K562 (cell line): ENCODE data around the gene PRR35. TPM values are rescaled to one million over a fixed set of nuclear protein-coding genes. Genes with fewer than 3 reads are reported as not detected.

Experiments used
- BCL6 ChIP-seq: fragments of 250-450 bp; sonication (Bioruptor Pico); IDR thresholded peaks from 2 replicates; pipeline ENCODE4 v1.4.0; 2020
- C11orf30 ChIP-seq: fragments of 450-650 bp; IDR thresholded peaks from 2 replicates; pipeline ENCODE4 v1.6.1; 2016; ENCODE audit warnings: low read depth, mild to moderate bottlenecking
- CBFA2T3 ChIP-seq: fragments of 450-650 bp; IDR thresholded peaks from 2 replicates; pipeline ENCODE4 v1.6.1; 2017
- CLOCK ChIP-seq: fragments of 250-450 bp; sonication (Bioruptor Pico); IDR thresholded peaks from 2 replicates; pipeline ENCODE4 v1.4.0; 2020; ENCODE audit warnings: mild to moderate bottlenecking, moderate library complexity, borderline replicate concordance
- ESRRB ChIP-seq: fragments of 250-450 bp; sonication (Bioruptor Pico); IDR thresholded peaks from 2 replicates; pipeline ENCODE4 v1.5.0; 2020; ENCODE audit warnings: mild to moderate bottlenecking, moderate library complexity, borderline replicate concordance
- ETV5 ChIP-seq: sonication (generic); formaldehyde crosslinking; IDR thresholded peaks from 2 replicates; pipeline ENCODE4 v1.4.0; 2020; ENCODE audit warnings: low read depth, mild to moderate bottlenecking, missing genetic modification reagents
- FOXO4 ChIP-seq: fragments of 450-650 bp; formaldehyde crosslinking; IDR thresholded peaks from 2 replicates; pipeline ENCODE4 v1.4.0; 2020; ENCODE audit warnings: mild to moderate bottlenecking, moderate library complexity
- HSF4 ChIP-seq: fragments of 250-450 bp; sonication (Bioruptor Pico); IDR thresholded peaks from 2 replicates; pipeline ENCODE4 v2.1.2; 2022; ENCODE audit warnings: mild to moderate bottlenecking, moderate library complexity, borderline replicate concordance
- MCM5 ChIP-seq: fragments of 450-650 bp; IDR thresholded peaks from 2 replicates; pipeline ENCODE4 v1.6.1; 2016; ENCODE audit warnings: low read depth
- MED1 ChIP-seq: sonication (generic); formaldehyde crosslinking; IDR thresholded peaks from 2 replicates; pipeline ENCODE4 v1.8.1; 2023; ENCODE audit warnings: missing genetic modification reagents, borderline replicate concordance
- MYC ChIP-seq, 2 experiments: fragments of 250-450 bp in 1 of 2; sonication (Bioruptor Pico) in 1 of 2; IDR thresholded peaks; 2 replicates each; pipeline versions ENCODE4 v1.5.1 to v1.6.1; 2012 to 2021; ENCODE audit warnings: low read depth in 2 of 2, borderline replicate concordance in 1 of 2, improper control_type of control experiment in 1 of 2, low read length in 1 of 2, mild to moderate bottlenecking in 1 of 2, moderate library complexity in 1 of 2
- PCBP1 ChIP-seq: fragments of 200-400 bp; formaldehyde crosslinking; IDR thresholded peaks from 2 replicates; pipeline ENCODE4 v1.6.1; 2018; ENCODE audit warnings: mild to moderate bottlenecking, low read depth, low read length; ENCODE audit not compliant: poor library complexity, severe bottlenecking
- PHTF2 ChIP-seq: fragments of 250-450 bp; sonication (Bioruptor Pico); IDR thresholded peaks from 2 replicates; pipeline ENCODE4 v1.5.0; 2021; ENCODE audit warnings: mild to moderate bottlenecking
- TCF3 ChIP-seq: sonication (generic); formaldehyde crosslinking; IDR thresholded peaks from 2 replicates; pipeline ENCODE4 v1.4.0; 2020; ENCODE audit warnings: mild to moderate bottlenecking, missing genetic modification reagents
- U2AF2 ChIP-seq: fragments of 200-400 bp; formaldehyde crosslinking; optimal IDR thresholded peaks from 2 replicates; pipeline ENCODE3; 2017; ENCODE audit warnings: low read depth, mild to moderate bottlenecking, low read length
- ZC3H11A ChIP-seq: IDR thresholded peaks from 2 replicates; pipeline ENCODE4 v1.6.1; 2012; ENCODE audit warnings: low read depth, low read length, improper control_type of control experiment
- ZKSCAN1 ChIP-seq: fragments of 150-350 bp; IDR thresholded peaks from 2 replicates; pipeline ENCODE4 v1.6.1; 2016; ENCODE audit warnings: low read depth, low read length
- ZKSCAN8 ChIP-seq: fragments of 200-800 bp; sonication (Bioruptor generic); IDR thresholded peaks from 2 replicates; pipeline ENCODE4 v1.6.1; 2016; ENCODE audit warnings: missing genetic modification characterization, missing compliant biosample characterization
- polyA plus RNA-seq, 8 experiments: library from polyadenylated mRNA; depleted of rRNA in 4 of 8; stranded (reverse) in 5 of 8; unstranded in 3 of 8; fragments of >200 nt; fragmentation: Nextera tagmentation in 2 of 8; fragmentation: Illumina TruSeq in 1 of 8; extraction: Ambion mirVana in 2 of 8; extraction: Trizol in 1 of 8; gene quantifications; 2 replicates each; pipeline versions ENCODE4 v1.2.1 to v1.2.3, GENCODE V29; 2011 to 2014; ENCODE audit warnings: inconsistent platforms in 1 of 8, missing spikeins in 1 of 8
- total RNA-seq, 7 experiments: library from RNA; depleted of rRNA in 6 of 7; stranded (reverse); fragments of >200 nt in 6 of 7; fragmentation: Illumina TruSeq in 2 of 7; extraction: Trizol in 2 of 7; gene quantifications; 2 replicates each; pipeline versions ENCODE4 v1.2.1 to v1.2.3, GENCODE V29; 2011 to 2021; ENCODE audit warnings: low replicate concordance in 1 of 7
- TF ChIP-seq, protein P1 (sequence below): fragments of 200-400 bp; formaldehyde crosslinking; IDR thresholded peaks from 2 replicates; pipeline ENCODE4 v1.6.1; 2017; ENCODE audit warnings: mild to moderate bottlenecking, low read depth, low read length, moderate library complexity
- TF ChIP-seq, protein P2 (sequence below), 2 experiments: fragments of 450-650 bp in 1 of 2; sonication (generic) in 1 of 2; formaldehyde crosslinking; conservative IDR thresholded peaks; 2 replicates each; pipeline versions ENCODE4 v1.4.0 to v1.8.1; 2020 to 2022; ENCODE audit warnings: mild to moderate bottlenecking in 1 of 2, missing genetic modification reagents in 1 of 2

The PRR35 gene
- total and polyA plus RNA-seq, 9 of the 15 experiments (the other 6 are each of a cell fraction or from before 2014, with no cell fraction given), result 0.17 to 0.45 (median 0.21) TPM; not detected in 5

DNA sequence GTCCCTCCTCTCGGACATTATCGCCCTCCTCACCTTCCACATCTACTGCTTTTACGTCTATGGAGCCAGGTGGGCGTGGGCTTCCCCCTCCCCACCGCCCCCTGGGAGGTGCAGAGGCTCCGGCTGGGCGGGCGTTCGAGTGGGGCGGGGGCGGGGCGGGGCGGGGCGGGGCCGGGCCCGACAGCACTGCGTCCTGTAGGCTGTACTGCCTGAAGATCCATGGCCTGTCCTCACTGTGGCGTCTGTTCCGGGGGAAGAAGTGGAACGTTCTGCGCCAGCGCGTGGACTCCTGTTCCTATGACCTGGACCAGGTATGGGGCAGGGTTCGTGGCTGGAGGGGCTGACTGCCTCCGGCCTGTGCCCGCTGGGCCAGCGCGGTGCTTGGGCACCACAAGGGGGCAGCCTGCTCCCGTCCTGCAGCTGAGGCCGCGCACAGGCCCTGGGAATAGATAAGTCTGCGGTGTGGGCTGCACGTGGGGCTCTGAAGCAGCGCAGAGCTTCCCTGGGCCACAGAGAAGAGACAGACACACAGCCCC lies 18.7 kb downstream of the PRR35 start (continued):
- TF ChIP-seq MYC (IDR thresholded peaks at IDR 0.05; ENCODE audit: low read depth, low read length) (peak; percentile 97), MYC (CRISPR knock-in tag; IDR thresholded peaks at IDR 0.05; ENCODE audit: borderline replicate concordance, low read depth) (no peak), ZKSCAN8 (CRISPR knock-in tag) (no peak), ZKSCAN1 (no peak), U2AF2 (no peak), BCL6 (CRISPR knock-in tag) (no peak), ETV5 (CRISPR knock-in tag) (0 out of 2 replicates have a peak, but pooled peaks have one; percentile 46), CLOCK (CRISPR knock-in tag) (no peak), PHTF2 (CRISPR knock-in tag) (no peak), TCF3 (CRISPR knock-in tag) (peak; percentile 81), PCBP1 (no peak), HSF4 (no peak), C11orf30 (no peak), MED1 (CRISPR knock-in tag) (no peak), CBFA2T3 (peak; percentile 70), MCM5 (no peak), ESRRB (no peak), FOXO4 (no peak), ZC3H11A (no peak)
- TF ChIP-seq, protein P1, sequence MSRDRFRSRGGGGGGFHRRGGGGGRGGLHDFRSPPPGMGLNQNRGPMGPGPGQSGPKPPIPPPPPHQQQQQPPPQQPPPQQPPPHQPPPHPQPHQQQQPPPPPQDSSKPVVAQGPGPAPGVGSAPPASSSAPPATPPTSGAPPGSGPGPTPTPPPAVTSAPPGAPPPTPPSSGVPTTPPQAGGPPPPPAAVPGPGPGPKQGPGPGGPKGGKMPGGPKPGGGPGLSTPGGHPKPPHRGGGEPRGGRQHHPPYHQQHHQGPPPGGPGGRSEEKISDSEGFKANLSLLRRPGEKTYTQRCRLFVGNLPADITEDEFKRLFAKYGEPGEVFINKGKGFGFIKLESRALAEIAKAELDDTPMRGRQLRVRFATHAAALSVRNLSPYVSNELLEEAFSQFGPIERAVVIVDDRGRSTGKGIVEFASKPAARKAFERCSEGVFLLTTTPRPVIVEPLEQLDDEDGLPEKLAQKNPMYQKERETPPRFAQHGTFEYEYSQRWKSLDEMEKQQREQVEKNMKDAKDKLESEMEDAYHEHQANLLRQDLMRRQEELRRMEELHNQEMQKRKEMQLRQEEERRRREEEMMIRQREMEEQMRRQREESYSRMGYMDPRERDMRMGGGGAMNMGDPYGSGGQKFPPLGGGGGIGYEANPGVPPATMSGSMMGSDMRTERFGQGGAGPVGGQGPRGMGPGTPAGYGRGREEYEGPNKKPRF, result no peak
- TF ChIP-seq, protein P2, sequence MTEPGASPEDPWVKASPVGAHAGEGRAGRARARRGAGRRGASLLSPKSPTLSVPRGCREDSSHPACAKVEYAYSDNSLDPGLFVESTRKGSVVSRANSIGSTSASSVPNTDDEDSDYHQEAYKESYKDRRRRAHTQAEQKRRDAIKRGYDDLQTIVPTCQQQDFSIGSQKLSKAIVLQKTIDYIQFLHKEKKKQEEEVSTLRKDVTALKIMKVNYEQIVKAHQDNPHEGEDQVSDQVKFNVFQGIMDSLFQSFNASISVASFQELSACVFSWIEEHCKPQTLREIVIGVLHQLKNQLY (CRISPR knock-in tag; conservative IDR thresholded peaks at IDR 0.05), result no peak
